GM12873 (cell line): ENCODE data around the gene KCTD18.

Experiments
- CTCF ChIP-seq: IDR thresholded peaks from 2 replicates; pipeline ENCODE4 v1.5.1; 2012; ENCODE audit warnings: low read depth, mild to moderate bottlenecking, moderate library complexity, low read length, control low read depth; ENCODE audit not compliant: insufficient read depth; ENCODE audit errors: missing control alignments

The KCTD18 gene

GRCh38 chr2:200448455-200448854, 61.4 kb downstream of the KCTD18 start:
- TF ChIP-seq CTCF: no peak

- TF ChIP-seq CTCF: no peak
These were observed 62.6 kb downstream of the KCTD18 start for GRCh38 chr2:200447139-200447855.

- TF ChIP-seq CTCF: no peak
These were observed 63.3 kb downstream of the KCTD18 start for GRCh38 chr2:200446612-200447011.

- TF ChIP-seq CTCF: no peak
These were observed 64.6 kb downstream of the KCTD18 start for GRCh38 chr2:200445284-200445683.

GRCh38 chr2:200444530-200444929, 65.3 kb downstream of the KCTD18 start:
- no peak for TF ChIP-seq CTCF

GRCh38 chr2:200443916-200444315, 66.0 kb downstream of the KCTD18 start:
- TF ChIP-seq CTCF: no peak

- no peak for TF ChIP-seq CTCF
These were observed 66.5 kb downstream of the KCTD18 start for GRCh38 chr2:200443376-200443775.
